GM12864 (cell line): Measurements from ENCODE around the gene RASGEF1C.

ENCODE experiments used
- DNase-seq: peaks from one replicate; pipeline ENCODE4 v3.0.0-alpha.2; 2011; ENCODE audit warnings: low read depth
- H3K4me3 ChIP-seq: 2 replicates; pipeline ENCODE4 v1.5.1; 2011; ENCODE audit warnings: mild to moderate bottlenecking, low read depth, low read length, control low read depth
- CTCF ChIP-seq: IDR thresholded peaks from 2 replicates; pipeline ENCODE4 v1.5.1; 2011; ENCODE audit warnings: low read depth, mild to moderate bottlenecking, moderate library complexity, low read length, control low read depth, inconsistent platforms; ENCODE audit errors: missing control alignments

Gene RASGEF1C

DNA sequence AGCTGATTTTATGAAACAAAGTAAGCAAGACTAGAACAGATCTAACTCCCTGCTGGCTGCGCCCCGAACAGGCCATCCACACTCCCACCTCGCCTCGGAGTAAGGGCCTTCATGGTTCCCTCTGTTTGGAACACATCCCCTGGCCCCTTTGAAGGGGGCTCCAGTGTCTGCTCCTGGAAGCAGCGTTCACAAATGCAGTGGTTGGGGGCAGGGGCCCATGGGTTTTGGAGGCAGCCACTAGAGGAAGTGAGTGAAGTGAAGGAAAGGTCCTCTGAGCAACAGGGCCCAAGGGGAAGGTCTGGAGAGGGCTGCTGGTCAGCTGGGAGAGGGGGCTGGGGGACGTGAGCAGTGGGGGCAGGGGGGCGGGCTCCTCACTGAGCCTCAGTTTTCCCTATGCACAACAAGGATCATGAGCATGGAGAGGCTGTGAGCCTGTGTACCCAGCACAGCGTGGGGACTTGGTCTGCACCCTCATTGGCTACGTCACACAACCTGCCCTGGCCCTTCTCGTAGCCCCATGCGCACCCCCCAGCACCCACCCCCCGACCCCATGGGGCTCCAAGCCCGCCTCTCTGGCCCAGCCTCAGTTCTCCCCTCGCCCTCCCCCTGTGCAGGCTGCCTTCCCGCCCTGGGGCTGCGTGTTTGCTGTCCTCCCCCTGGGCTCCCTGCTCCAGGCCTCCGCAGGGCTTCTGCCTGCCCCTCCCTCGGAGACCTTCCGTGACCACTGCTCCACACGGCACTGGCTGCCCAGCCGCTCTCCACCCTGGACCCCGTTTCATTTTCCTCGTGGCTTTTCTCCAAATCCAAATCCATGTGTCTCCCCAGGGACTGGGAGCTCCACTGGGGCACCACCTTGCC lies 39.5 kb downstream of the RASGEF1C start:
- no peak overlapping the region for H3K4me3 ChIP-seq
- TF ChIP-seq CTCF, result no peak
- no peak for DNase-seq

DNA sequence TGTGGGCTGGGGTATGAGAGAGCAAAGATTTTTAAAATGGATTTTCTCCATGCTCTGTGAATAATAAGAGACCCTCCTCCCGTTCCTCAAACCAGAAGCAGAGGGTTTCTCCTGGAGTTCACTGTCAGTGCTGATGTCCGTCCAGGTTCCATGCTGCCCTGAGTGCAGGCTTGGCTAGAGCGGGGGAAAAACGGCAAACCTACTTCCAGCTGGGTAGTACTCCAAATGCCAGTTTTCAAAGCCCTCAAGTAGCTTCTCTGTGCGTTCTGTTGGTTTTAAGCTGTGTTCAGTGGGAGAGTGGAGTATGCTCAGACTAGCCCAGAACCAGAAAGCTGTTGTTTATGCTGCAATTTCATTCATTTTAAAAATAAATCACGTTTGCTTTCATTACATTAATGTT lies 40.3 kb downstream of the RASGEF1C start:
- TF ChIP-seq CTCF, result no peak
- H3K4me3 ChIP-seq, result no peak overlapping the region
- no peak for DNase-seq

DNA sequence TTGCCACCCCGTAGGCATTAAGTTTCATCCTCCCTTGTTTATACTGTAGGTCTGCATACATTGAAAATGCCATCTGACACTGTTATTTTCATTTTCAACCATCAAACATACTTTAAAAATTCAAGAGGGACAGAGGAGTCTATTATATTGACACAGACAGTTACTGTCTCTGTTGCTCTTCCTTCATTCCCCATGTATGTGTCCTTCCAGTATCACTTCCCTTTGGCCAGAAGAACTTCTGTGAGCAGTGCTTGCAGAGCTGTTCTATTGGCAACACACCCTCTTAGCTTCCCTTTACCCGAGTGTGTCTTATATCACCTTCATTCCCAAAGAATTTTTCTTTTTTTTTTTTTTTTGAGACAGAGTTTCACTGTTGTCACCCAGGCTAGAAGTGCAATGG lies 42.8 kb downstream of the RASGEF1C start:
- H3K4me3 ChIP-seq, result no peak overlapping the region
- TF ChIP-seq CTCF, result no peak
- DNase-seq, result no peak

- H3K4me3 ChIP-seq, result no peak overlapping the region
- TF ChIP-seq CTCF, result no peak
- no peak for DNase-seq
These were observed 46.7 kb downstream of the RASGEF1C start for GRCh38 chr5:180162304-180162661.

- no peak overlapping the region for H3K4me3 ChIP-seq
- no peak for TF ChIP-seq CTCF
- no peak for DNase-seq
These were observed 47.3 kb downstream of the RASGEF1C start for GRCh38 chr5:180161420-180162303.

DNA sequence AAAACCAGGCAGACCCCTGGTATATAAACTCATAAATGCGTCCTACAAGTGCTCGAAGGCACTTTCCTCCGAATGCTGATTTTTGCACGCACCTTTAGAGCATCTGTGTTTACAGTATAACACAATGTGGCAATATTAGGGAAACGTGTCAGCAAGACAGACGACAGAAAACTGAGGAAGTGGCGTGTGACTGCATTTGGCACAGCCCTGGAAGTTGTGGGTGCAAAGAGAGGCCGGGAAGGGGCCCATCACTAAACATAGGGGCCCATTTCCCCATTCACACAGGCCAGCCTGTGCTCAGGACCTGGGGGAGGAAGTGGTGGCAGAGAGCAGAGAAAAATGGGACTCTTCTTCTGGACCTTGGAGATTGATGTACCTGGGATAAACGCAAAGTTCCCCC lies 48.2 kb downstream of the RASGEF1C start:
- no peak overlapping the region for H3K4me3 ChIP-seq
- DNase-seq, result no peak
- no peak for TF ChIP-seq CTCF
